ENCODE results near the gene COQ3. TPM values are rescaled to one million over a fixed set of nuclear protein-coding genes. Genes with fewer than 3 reads are reported as not detected.

COQ3 gene
- polyA plus RNA-seq, 2 of the 4 experiments (the other 2 are of a cell fraction), result 13.1 to 17.2 TPM

GRCh38 chr6:99415446-99415845 is 21.5 kb upstream of the COQ3 start:
- Histone ChIP-seq H3K4me1 (peaks cover 4% of the 10 kb centered on the region; the same call in 1 of the 3 replicates), H3K4me2 (no peak overlapping the region), H3K9me3 (no peaks in the 10 kb centered on the region), H3K4me3 (no peak overlapping the region), H3K27ac (no peak overlapping the region)
- no peak for FAIRE-seq
- ChIA-PET POLR2A (no interaction called here), CTCF (no interaction called here)
- DNase-seq (ENCODE audit: low read depth in 1 of 2, low spot score in 1 of 2), result no peak
- ATAC-seq, result no peak
- no peak for TF ChIP-seq EHMT2 (IDR thresholded peaks at IDR 0.05; ENCODE audit: low read depth)
- TF ChIP-seq HES2 (IDR thresholded peaks at IDR 0.05), result no peak
- TF ChIP-seq RAD21 (conservative IDR thresholded peaks at IDR 0.05 in 1 of 2, IDR thresholded peaks at IDR 0.05 in 1 of 2), result no peak
- no peak for TF ChIP-seq POLR2AphosphoS2 (conservative IDR thresholded peaks at IDR 0.05; ENCODE audit: low read length)

DNA sequence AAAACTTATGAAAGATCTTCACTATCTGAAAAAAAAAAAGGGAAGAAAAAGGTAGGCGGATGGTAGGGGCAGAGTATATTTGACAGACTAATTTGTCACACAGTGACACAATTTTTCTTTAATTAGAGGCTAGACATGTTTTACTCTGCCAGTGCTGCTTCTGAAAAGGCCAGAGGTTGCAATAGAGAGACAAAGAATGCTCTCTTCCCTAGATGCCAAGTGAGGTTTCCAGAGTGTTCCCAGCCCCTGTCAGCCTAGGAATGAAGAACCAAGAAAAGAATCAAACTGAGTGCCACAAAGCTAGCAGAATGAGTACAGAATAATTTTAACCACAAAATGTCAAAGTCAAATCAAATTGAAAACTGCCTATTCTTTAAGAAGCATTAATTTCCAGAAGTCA is 18.1 kb upstream of the COQ3 start:
- Histone ChIP-seq H3K9me3 (no peaks in the 10 kb centered on the region), H3K4me3 (no peak overlapping the region), H3K4me2 (no peak overlapping the region), H3K27ac (no peak overlapping the region), H3K4me1 (0 out of 3 replicates have a peak, but pooled peaks cover 3% of the 10 kb centered on the region)
- CTCF ChIA-PET, result interaction anchor here (1.0 kb wide), 1 partner anchor 11 kb away, joined by 4 read pairs; no protein-coding TSS in a partner anchor
- no peak for ATAC-seq
- POLR2A ChIA-PET, result no interaction called here
- FAIRE-seq, result no peak
- TF ChIP-seq JUNB (IDR thresholded peaks at IDR 0.05), result no peak
- TF ChIP-seq KDM1A (IDR thresholded peaks at IDR 0.05; ENCODE audit: low read depth), result no peak
- TF ChIP-seq, protein P1, sequence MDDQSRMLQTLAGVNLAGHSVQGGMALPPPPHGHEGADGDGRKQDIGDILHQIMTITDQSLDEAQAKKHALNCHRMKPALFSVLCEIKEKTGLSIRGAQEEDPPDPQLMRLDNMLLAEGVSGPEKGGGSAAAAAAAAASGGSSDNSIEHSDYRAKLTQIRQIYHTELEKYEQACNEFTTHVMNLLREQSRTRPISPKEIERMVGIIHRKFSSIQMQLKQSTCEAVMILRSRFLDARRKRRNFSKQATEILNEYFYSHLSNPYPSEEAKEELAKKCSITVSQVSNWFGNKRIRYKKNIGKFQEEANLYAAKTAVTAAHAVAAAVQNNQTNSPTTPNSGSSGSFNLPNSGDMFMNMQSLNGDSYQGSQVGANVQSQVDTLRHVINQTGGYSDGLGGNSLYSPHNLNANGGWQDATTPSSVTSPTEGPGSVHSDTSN (IDR thresholded peaks at IDR 0.05), result no peak
- 97% methylated on average over 1 of the region's 1 CpG for WGBS (ENCODE audit: missing lambda C conversion rate)
- no peak for DNase-seq (ENCODE audit: low read depth in 1 of 2, low spot score in 1 of 2)

GRCh38 chr6:99409672-99410071 is 15.7 kb upstream of the COQ3 start:
- no peaks in the 10 kb centered on the region for H3K9me3 ChIP-seq
- DNase-seq (ENCODE audit: low read depth in 1 of 2, low spot score in 1 of 2), result no peak
- ATAC-seq, result no peak
- CTCF ChIA-PET, result interaction anchor here (1.4 kb wide), 1 partner anchor 16 kb away, joined by 3 read pairs; the partner anchor contains the start of gene COQ3
- POLR2A ChIA-PET, result interaction anchor here (1.1 kb wide), 1 partner anchor 16 kb away, joined by 8 read pairs; the partner anchor contains the start of gene COQ3
- no peak overlapping the region for H3K4me2 ChIP-seq
- TF ChIP-seq HOXB5 (CRISPR knock-in tag; IDR thresholded peaks at IDR 0.05), result no peak
- H3K27ac ChIP-seq, result no peak overlapping the region
- no peak overlapping the region for H3K4me3 ChIP-seq
- H3K4me1 ChIP-seq, result no peaks in the 10 kb centered on the region
- FAIRE-seq, result no peak

DNA sequence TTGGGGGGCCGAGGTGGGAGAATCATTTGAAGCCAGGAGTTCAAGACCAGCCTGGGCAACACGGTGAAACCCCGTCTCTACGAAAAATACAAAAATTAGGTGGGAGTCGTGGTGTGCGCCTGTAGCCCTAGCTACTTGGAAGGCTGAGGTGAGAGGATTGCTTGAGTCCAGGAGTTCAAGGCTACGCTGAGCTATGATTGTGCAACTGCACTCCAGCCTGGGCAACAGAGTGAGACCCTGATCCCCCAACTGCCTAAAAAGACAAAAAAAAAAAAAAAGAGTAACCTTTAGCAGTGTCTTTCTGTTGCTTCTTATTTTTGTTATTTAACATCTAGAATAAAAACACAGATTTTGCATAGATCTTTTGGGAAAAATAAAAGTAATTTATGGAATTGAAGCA is 13.1 kb upstream of the COQ3 start:
- Histone ChIP-seq H3K9me3 (no peaks in the 10 kb centered on the region), H3K4me3 (no peak overlapping the region), H3K4me1 (no peaks in the 10 kb centered on the region), H3K4me2 (no peak overlapping the region), H3K27ac (no peak overlapping the region)
- 77% methylated on average over 7 of the region's 7 CpGs for WGBS (ENCODE audit: missing lambda C conversion rate)
- DNase-seq (ENCODE audit: low read depth in 1 of 2, low spot score in 1 of 2) (no peak), ATAC-seq (no peak), FAIRE-seq (no peak)
- CTCF ChIA-PET, result no interaction called here
- TF ChIP-seq ZC3H11A (IDR thresholded peaks at IDR 0.05) (no peak), MAZ (IDR thresholded peaks at IDR 0.05; ENCODE audit: borderline replicate concordance, low read depth, low read length) (no peak), POLR2A (IDR thresholded peaks at IDR 0.05; ENCODE audit: low read length) (no peak), HEYL (CRISPR knock-in tag; IDR thresholded peaks at IDR 0.05) (no peak), REST (IDR thresholded peaks at IDR 0.05) (no peak), EP300 (IDR thresholded peaks at IDR 0.05) (no peak)
- POLR2A ChIA-PET, result no interaction called here
